HFF-Myc (cell line): ENCODE measurements around the gene STXBP1.
"Not testable (repeated sequence)": the region's sequence is repeated elsewhere in the genome, so short reads cannot be mapped to it uniquely, and the experiment has no call there.

Experiments used
- DNase-seq: peaks from one replicate; pipeline ENCODE4 v3.0.0-alpha.2; 2011; ENCODE audit warnings: low read depth; ENCODE audit errors: extremely low read depth
- H3K4me3 ChIP-seq: replicated peaks from 2 replicates; pipeline ENCODE4 v1.5.1; 2011; ENCODE audit warnings: low read depth, mild to moderate bottlenecking, control low read depth, low read length
- TF ChIP-seq, protein P1 (sequence below): IDR thresholded peaks from 2 replicates; pipeline ENCODE4 v1.5.1; 2012; ENCODE audit warnings: mild to moderate bottlenecking, low read depth, low read length, control low read depth; ENCODE audit errors: missing control alignments

The STXBP1 gene

DNA sequence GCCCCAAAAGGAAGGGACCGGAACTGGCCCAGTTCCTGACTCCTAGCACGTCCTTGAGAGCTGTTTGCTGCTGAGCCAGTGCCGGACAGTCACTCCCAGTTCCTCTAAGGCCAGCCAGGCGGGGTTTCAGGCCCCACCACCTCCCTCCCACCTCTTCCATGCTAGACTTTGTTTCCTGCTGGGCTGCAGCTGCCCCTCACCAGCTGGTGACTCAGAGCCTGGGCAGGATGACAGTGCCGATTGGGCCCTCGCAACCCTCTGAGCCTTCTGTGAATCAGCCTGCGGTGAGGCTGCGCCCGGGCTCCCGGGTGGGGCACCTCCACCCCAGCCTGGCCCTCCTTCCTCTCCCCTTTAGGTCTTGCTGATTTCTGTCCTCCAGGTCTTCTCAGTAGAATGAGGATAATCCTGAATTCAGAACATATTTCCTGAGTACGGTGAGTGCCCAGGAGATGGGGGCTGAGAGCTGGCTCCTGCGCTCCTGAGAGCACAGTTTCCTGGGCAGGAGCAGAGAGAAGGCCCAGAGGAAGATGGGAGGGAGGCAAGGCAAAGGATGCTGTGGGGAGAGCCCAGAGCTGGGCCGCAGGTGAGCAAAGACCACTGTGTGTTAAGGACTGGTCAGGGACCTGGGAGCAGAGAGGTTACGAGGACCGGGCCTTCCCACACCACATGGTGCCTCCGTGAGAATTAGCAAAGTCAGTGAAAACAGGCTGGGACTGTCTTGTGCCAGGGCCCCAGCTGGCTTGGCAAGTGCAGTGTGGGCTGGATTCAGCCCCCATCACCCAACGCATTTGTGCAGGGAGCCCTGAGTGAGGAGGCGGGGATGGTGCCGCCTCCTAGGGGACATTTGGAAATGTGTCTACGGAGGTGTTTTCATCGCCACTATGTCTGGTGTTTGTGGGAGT, 32.9 kb upstream of the STXBP1 start:
- TF ChIP-seq, protein P1, sequence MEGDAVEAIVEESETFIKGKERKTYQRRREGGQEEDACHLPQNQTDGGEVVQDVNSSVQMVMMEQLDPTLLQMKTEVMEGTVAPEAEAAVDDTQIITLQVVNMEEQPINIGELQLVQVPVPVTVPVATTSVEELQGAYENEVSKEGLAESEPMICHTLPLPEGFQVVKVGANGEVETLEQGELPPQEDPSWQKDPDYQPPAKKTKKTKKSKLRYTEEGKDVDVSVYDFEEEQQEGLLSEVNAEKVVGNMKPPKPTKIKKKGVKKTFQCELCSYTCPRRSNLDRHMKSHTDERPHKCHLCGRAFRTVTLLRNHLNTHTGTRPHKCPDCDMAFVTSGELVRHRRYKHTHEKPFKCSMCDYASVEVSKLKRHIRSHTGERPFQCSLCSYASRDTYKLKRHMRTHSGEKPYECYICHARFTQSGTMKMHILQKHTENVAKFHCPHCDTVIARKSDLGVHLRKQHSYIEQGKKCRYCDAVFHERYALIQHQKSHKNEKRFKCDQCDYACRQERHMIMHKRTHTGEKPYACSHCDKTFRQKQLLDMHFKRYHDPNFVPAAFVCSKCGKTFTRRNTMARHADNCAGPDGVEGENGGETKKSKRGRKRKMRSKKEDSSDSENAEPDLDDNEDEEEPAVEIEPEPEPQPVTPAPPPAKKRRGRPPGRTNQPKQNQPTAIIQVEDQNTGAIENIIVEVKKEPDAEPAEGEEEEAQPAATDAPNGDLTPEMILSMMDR = peak; percentile 50
- DNase-seq = peak; percentile 77
- H3K4me3 ChIP-seq = peak overlapping the region; percentile 46

DNA sequence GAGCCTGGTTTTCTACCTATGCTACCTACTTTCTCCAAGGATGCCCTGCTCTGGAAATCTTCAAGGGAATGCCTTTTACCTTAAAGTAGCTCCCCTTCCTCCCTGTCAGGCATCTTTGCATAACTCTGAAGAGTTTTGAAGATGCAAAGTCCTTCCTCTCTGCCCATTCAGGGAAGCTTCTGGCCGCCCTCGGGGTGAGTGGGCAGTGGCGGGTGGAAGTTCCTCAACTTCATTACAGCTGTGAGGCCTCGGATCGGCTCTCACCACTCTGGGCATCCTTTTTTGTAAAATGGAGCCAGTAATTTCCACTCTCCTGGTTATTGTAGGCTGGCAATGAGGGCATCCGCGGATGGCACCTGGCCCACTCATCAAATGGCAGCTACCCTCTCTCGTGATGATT, 31.7 kb upstream of the STXBP1 start:
- no peak for DNase-seq
- H3K4me3 ChIP-seq = no peak overlapping the region
- TF ChIP-seq, protein P1 = no peak

DNA sequence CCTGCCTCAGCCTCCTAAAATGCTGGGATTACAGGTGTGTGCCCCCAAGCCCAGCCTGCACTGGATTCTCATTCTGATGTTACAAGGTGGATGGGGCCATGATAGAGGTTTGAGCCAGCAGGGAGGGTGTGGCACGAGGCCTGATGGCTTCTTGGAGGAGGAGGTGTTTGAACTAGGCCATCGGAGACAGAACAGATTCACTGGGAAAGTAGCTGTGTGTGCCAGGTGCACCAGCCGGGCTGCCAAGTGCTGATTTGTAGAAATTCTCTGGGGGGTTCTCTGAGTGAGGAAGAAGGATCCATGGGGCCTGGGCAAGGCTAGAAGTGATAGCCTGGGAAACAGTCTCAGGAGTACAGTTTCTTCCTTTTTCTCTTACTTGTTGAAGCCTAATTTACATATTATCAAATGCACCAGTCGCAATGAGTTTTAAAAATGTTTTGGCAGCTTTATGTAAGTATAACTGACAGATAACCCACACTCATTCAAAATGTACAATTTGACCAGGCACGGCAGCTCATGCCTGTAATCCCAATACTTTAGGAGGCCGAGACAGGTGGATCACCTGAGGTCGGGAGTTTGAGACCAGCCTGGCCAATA, 31.1 kb upstream of the STXBP1 start:
- no peak overlapping the region for H3K4me3 ChIP-seq
- DNase-seq = no peak
- TF ChIP-seq, protein P1 = no peak

DNA sequence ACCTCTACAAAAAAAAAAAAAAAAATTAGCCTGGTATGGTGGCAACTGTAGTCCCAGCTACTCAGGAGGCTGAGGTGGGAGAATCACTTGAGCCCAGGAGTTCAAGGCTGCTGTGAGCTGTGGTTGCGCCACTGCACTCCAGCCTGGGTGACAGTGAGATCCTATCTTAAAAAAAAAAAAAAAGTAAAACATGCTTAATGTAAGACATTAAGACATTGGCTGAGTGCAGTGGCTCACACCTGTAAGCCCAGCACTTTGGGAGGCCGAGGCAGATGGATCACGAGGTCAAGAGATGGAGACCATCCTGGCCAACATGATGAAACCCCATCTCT, 27.6 kb upstream of the STXBP1 start:
- not testable (repeated sequence) for H3K4me3 ChIP-seq, DNase-seq

DNA sequence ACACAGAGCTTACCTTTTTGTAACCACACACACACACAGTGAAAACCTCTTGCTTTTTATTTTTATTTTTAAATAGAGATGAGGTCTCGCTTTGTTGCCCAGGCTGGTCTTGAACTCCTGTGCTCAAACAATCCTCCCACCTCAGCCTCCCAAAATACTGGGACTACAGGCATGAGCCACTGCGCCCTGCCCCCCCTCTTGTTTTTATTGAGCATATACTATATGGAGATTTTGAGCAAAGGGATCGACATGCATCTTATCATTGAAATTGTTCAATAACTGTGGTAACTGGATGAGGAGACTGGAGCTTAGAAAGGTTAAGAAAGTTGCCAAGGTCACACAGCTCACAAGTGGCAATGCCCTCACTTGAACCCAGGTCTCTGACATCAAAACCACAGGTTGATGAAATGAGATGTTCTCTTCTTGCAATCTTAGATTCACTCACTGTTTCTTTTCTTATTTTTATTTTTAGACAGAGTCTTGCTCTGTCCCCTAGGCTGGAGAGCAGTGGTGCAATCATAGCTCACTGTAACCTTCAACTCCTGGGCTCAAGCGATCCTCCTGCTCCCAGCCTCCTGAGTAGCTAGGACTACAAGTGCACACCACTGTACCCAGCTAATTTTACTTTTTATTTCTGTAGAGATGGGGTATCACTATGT, 26.8 kb upstream of the STXBP1 start:
- no peak for DNase-seq
- TF ChIP-seq, protein P1 = no peak
- H3K4me3 ChIP-seq = no peak overlapping the region

DNA sequence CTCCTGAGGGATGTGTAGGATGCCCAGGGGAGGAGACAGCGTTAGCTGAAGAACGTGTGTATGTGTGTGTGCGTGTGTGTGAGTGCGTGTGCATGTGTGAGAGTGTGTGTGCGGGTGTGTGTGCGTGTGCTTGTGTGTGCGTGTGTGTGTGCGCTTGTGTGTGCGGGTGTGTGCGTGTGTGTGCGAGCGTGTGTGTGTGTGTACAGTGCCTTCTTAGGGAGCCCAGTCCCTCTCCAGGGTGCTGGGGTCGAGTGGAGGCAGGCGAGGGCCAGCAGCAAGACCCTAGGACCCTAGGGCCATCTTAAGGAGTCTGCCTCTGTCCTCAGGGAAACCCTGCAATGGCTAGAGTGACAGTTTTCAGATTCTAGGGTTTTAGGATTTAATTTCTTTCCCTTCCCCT, 26.0 kb upstream of the STXBP1 start:
- TF ChIP-seq, protein P1 = no peak
- no peak for DNase-seq
- no peak overlapping the region for H3K4me3 ChIP-seq

DNA sequence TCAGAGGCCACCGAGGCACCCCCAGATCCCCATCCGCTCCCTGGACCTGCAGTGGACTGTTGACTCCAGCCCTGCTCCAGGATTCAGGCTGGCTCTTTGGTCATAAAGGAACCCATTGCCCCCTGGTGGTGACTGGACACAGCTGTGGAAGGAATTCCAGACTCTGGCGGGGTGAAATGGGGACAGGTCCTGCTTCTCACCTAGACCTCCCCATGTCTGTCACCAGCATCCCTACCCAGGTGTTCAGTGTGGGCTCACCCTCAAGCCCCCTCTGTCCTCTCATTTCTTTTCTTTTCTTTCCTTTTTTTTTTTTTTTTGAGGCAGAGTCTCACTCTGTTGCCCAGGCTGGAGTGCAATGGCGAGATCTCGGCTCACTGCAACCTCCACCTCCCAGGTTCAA, 25.5 kb upstream of the STXBP1 start:
- no peak for DNase-seq
- TF ChIP-seq, protein P1 = peak; percentile 89
- H3K4me3 ChIP-seq = no peak overlapping the region
